ENCODE measurements around the gene STK10. TPM values are rescaled to one million over a fixed set of nuclear protein-coding genes. Genes with fewer than 3 reads are reported as not detected.

The STK10 gene
- total RNA-seq, 3 donors from 2014 or later, result 22.7 to 36.3 (median 29.9) TPM

- DNase-seq (peak; percentile 46 to 90 (median 73)), ATAC-seq (peak; percentile 88)
- Histone ChIP-seq H3K36me3 (ENCODE audit: low read depth) (no peaks in the 10 kb centered on the region), H3K4me3 (no peak overlapping the region), H3K9me3 (no peaks in the 10 kb centered on the region), H3K4me1 (ENCODE audit: low read depth) (peaks cover 10% of the 10 kb centered on the region)
- intact Hi-C loops (cut with DNase I, micrococcal nuclease), result loop anchor here in 1 of 2 donors (5.0 kb wide), 1 partner anchor 76 kb away; the partner anchor contains the start of gene STK10
- TF ChIP-seq CTCF (IDR thresholded peaks at IDR 0.05), result no peak
Measured at GRCh38 chr5:172110921-172111851, 76.8 kb downstream of the STK10 start.

- intact Hi-C loops (cut with DNase I, micrococcal nuclease), result loop anchor here in 1 of 2 donors (5.0 kb wide), 1 partner anchor 77 kb away; the partner anchor contains the start of gene STK10
- peaks cover 10% of the 10 kb centered on the region for H3K4me1 ChIP-seq (ENCODE audit: low read depth)
- DNase-seq, result no peak
Measured at GRCh38 chr5:172110260-172110815, 77.7 kb downstream of the STK10 start.

GRCh38 chr5:172109749-172110148, 78.3 kb downstream of the STK10 start:
- Histone ChIP-seq H3K36me3 (ENCODE audit: low read depth) (no peaks in the 10 kb centered on the region), H3K4me3 (no peak overlapping the region), H3K4me1 (ENCODE audit: low read depth) (peaks cover 10% of the 10 kb centered on the region), H3K9me3 (no peaks in the 10 kb centered on the region)
- ATAC-seq, result no peak
- no peak for TF ChIP-seq CTCF (IDR thresholded peaks at IDR 0.05)
- DNase-seq, result no peak
- intact Hi-C loops (cut with DNase I, micrococcal nuclease), result loop anchor here (5.0 to 10.0 kb wide), 2 partner anchors 78 to 185 kb away; partner anchors contain the start of gene STK10 (in 2 of the 2)

More at GRCh38 chr5:172110260-172110815, 77.7 kb downstream of the STK10 start:
- H3K9me3 ChIP-seq, result no peaks in the 10 kb centered on the region
- TF ChIP-seq CTCF (IDR thresholded peaks at IDR 0.05), result no peak
- no peak overlapping the region for H3K4me3 ChIP-seq
- no peak for ATAC-seq
- H3K36me3 ChIP-seq (ENCODE audit: low read depth), result no peaks in the 10 kb centered on the region

GRCh38 chr5:172107571-172107970, 80.5 kb downstream of the STK10 start:
- DNase-seq (no peak), ATAC-seq (no peak)
- intact Hi-C loops (cut with DNase I, micrococcal nuclease), result loop anchor here (5.0 to 10.0 kb wide), 2 partner anchors 80 to 187 kb away; partner anchors contain the start of gene STK10 (in 1 of the 2)
- Histone ChIP-seq H3K4me3 (no peak overlapping the region), H3K36me3 (ENCODE audit: low read depth) (no peaks in the 10 kb centered on the region), H3K4me1 (ENCODE audit: low read depth) (peaks cover 9% of the 10 kb centered on the region), H3K9me3 (no peaks in the 10 kb centered on the region)
- TF ChIP-seq CTCF (IDR thresholded peaks at IDR 0.05), result no peak

- ATAC-seq (peak; percentile 35), DNase-seq (peak in 2 of 3 donors; percentile 74 to 79)
- H3K4me3 ChIP-seq, result no peak overlapping the region
- intact Hi-C loops (cut with DNase I, micrococcal nuclease), result loop anchor here (5.0 to 10.0 kb wide), 2 partner anchors 81 to 188 kb away; partner anchors contain the start of gene STK10 (in 1 of the 2)
- peak; percentile 95 for TF ChIP-seq CTCF (IDR thresholded peaks at IDR 0.05)
- H3K36me3 ChIP-seq (ENCODE audit: low read depth), result no peaks in the 10 kb centered on the region
- H3K9me3 ChIP-seq, result no peaks in the 10 kb centered on the region
- H3K4me1 ChIP-seq (ENCODE audit: low read depth), result peaks cover 6% of the 10 kb centered on the region
Measured at GRCh38 chr5:172106511-172107356, 81.3 kb downstream of the STK10 start.

Measured in mucosa of descending colon (tissue), 3 donors.